Left kidney (tissue), 2 donors: Measurements from ENCODE around the gene SPRY4. TPM values are rescaled to one million over a fixed set of nuclear protein-coding genes. Genes with fewer than 3 reads are reported as not detected.
A peak's percentile ranks its signal among the peaks of the same experiment; 100 is the strongest.
"Not testable (repeated sequence)": the region's sequence is repeated elsewhere in the genome, so short reads cannot be mapped to it uniquely, and the experiment has no call there.

ENCODE experiments used
- DNase-seq: peaks from one replicate; pipeline ENCODE4 v3.0.0-alpha.2; 2013
- polyA plus RNA-seq: library from polyadenylated mRNA; unstranded; fragments of 120-200 nt; gene quantifications from one replicate; pipeline ENCODE4 v1.2.1, GENCODE V29; 2013; ENCODE audit not compliant: insufficient read length

Gene SPRY4
- polyA plus RNA-seq, 1 donor = 30.1 TPM

- DNase-seq = no peak
These were observed 28.6 kb downstream of the SPRY4 start for GRCh38 chr5:142295960-142296860.

DNA sequence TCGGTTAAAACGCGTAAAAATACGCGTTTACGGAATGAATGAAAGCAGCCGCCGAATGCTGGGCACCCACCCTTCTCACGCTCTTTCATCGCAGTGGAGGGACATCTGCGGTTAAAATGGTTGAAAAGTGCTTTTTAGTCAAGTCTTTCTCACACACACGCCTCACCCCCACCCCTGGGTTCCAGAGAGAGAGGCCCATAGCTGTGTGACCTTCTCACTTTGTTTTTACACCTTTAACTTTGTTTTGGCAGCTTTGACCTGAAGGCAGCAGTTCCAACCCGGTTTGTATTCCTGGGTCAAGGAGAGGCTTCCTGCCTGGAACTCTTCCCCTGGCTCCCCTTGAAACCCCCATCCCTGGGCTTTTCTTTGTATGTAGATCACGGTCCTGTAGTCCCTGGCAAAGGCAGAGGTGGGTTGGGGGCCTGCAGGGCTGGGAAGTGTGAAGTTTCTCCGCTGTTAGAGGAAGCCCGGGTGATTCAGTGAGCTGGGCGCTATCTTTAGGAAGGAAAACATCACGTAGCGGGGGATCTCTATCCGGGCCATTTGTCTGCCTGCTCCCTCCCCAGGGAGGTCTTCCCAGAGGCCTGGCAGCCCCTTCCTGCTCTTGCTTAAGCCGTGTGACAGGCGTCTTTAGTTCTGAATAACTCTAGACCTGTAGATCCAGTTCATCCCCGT, 29.6 kb downstream of the SPRY4 start:
- DNase-seq = no peak

GRCh38 chr5:142293486-142293885, 31.3 kb downstream of the SPRY4 start:
- no peak for DNase-seq

DNA sequence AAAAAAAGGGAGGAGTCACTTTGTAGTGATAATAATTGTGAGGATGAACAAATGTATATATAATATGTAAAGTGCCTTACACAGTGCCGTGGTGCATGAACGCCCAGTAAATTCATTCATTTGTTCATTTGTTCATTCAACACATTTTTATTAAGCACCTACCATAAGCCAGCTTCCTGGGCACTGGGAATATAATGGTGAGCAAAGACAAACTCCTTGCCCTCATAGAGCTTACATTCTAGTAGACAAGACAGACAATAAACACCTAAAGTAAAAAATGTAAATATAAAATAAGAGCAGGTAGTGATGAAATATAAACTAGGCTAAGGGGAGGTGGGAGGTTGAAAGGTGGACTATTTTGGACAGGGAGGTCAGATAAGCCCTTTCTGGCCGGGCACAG, 32.0 kb downstream of the SPRY4 start:
- no peak for DNase-seq

DNA sequence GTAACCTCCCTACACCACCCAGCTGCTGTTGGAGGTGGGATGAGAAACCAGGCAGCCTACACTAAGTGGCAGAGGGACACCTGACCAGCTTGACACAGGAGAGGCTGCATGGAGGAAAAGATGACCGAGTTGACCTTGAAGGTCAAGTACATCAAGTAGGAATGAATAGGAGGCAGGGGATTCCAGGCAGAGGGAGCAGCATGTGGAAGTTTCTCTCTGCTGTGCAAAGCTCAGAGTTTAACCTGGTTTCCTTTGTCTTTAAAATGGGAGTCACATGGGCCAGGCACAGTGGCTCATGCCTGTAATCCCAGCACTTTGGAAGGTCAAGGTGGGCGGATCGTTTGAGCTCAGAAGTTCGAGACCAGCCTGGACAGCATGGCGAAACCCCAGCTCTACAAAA, 32.6 kb downstream of the SPRY4 start:
- no peak for DNase-seq

- no peak for DNase-seq
These were observed 34.1 kb downstream of the SPRY4 start for GRCh38 chr5:142290577-142291299.

GRCh38 chr5:142289708-142290576, 34.9 kb downstream of the SPRY4 start:
- DNase-seq = no peak

DNA sequence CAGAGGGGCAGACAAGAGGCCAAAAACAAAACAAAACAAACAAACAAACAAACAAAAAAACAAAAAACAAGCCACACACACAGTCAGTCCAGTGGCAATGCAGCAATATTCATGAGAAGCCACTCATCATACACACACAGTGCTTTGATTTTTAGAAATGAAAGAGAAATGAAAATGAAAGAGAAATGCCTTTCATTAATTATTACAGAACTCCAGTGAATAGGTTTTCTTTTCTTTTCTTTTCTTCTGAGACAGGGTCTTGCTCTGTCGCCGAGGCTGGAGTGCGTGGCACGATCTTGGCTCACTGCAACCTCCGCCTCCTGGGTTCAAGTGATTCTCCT, 36.9 kb downstream of the SPRY4 start:
- no peak for DNase-seq

- no peak for DNase-seq
These were observed 37.5 kb downstream of the SPRY4 start for GRCh38 chr5:142287096-142287972.

GRCh38 chr5:142286111-142286510, 38.7 kb downstream of the SPRY4 start:
- DNase-seq = no peak

DNA sequence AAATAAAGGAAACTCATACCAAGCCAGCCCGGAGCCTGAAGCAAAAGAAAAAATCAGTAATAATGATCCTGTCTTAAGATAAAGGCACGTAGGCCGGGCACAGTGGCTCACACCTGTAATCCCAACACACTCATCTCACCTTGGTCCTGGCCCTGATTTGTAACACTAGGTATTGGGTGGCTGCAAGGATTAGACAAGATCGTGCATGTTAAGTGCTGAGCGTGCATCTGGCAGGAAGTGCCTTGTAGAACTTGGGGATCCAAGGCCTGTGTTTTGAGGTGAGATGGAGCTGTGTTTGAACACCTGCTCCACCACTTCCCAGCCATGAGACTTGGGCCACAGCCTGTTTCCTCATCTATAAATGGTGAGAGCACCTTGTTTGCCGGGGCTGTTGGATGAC, 41.5 kb downstream of the SPRY4 start:
- no peak for DNase-seq

GRCh38 chr5:142281966-142282365, 42.9 kb downstream of the SPRY4 start:
- DNase-seq = no peak

- DNase-seq = no peak
These were observed 43.8 kb downstream of the SPRY4 start for GRCh38 chr5:142281008-142281367.

- peak; percentile 76 for DNase-seq
These were observed 44.5 kb downstream of the SPRY4 start for GRCh38 chr5:142280066-142281007.

GRCh38 chr5:142278627-142279026, 46.2 kb downstream of the SPRY4 start:
- no peak for DNase-seq

DNA sequence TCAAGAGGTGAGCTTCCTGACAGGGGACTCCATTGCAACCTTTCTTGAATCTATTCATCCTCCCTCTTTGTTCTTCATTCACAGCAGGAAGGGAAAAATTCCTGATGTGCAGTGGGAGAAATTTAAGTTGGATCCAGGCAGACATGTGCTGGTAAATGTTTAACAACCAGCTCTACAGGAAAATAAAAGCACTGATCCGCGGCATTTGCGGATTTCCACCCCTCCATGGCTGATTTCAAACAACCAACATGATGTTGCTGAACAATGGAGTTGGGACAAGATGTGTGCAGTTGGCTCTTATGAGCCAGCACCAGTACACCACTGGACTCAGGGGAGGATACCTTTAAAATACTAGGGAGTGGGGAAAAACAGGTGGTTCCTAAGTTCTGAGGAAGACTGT, 47.0 kb downstream of the SPRY4 start:
- DNase-seq = peak; percentile 61

DNA sequence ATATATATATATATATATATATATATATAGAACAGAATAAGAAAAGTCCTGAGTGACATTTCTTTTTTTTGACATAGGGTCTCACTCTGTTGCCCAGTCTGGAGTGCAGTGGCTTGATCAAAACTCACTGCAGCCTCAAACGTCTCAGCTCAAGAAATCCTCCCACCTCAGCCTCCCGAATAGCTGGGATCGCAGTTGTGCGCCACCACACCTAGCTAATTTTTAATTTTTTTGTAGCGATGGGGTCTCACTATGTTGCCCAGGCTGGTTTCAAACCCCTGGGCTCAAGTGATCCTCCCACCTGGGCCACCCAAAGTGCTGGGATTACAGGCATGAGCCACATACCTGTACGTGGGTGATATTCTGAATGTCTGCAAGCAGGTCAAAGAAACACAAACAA, 48.3 kb downstream of the SPRY4 start:
- no peak for DNase-seq

GRCh38 chr5:142275496-142275895, 49.3 kb downstream of the SPRY4 start:
- DNase-seq = no peak

DNA sequence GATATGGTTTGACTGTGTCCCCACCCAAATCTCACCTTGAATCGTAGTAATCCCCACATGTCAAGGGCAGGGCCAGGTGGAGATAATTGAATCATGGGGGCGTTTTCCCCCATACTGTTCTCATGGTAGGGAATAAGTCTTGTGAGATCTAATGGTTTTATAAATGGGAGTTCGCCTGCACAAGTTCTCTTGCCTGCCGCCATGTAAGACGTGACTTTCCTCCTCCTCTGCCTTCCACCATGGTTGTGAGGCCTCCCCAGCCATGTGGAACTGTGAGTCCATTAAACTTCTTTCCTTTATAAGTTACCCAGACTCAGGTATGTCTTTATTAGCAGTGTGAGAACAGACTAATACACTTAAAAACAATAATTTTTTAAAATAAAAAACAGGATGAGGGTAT, 52.2 kb downstream of the SPRY4 start:
- DNase-seq = not testable (repeated sequence)

- not testable (repeated sequence) for DNase-seq
These were observed 60.7 kb downstream of the SPRY4 start for GRCh38 chr5:142264084-142264483.
